ENCODE results near the gene ACSS1. TPM values are rescaled to one million over a fixed set of nuclear protein-coding genes. Genes with fewer than 3 reads are reported as not detected.

ACSS1 gene
- total and polyA plus RNA-seq, 2 of the 8 experiments (the other 6 are each of a cell fraction or from before 2014, with no cell fraction given): 2.6 to 3.4 TPM

DNA sequence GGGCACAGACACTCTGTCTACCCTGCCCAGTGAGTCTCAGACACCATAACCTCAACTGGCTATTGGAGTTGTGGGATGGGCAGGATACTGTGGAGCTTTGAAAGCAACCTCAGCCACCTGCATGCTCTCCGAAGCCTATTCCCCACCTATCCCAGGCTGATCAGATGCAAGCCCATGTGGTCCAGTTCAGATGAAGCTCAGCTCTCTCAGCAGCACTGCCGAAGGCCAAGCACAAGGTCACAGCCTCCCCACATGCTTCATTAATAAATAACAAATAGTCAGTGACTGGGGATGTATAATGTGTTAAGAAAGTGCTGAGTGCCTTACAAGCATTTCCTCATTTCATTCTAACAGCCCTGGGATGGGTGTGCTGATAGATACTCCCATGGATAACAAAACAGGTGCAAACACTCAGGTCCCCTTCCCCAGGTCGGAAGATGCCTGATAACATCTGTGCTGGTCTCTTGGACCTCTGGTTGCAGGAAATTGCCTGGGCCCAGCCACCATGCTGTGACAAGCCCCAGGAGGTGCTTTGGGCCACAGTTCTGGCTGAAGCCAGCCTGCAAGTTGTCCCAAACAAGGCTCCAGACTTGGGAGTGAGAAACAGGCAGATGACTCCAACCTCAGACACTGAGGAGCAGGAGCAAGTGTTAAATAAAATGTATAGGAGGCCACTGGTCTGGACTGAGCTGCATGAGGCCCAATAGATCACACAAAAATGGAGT is 3.7 kb downstream of the ACSS1 start:
- no peak overlapping the region for H4K91ac ChIP-seq (replicated peaks; ENCODE audit: insufficient read length, low read length)
- ChIA-PET CTCF (ENCODE audit: partially characterized antibody) (interaction anchor here (0.8 to 3.2 kb wide), 3 partner anchors 11 to 137 kb away, joined by 3 to 10 read pairs (median 3); no protein-coding TSS in a partner anchor), POLR2A (ENCODE audit: partially characterized antibody) (no interaction called here)
- no peak overlapping the region for H3K18ac ChIP-seq (ENCODE audit: extremely low read depth, low read length)
- H3K4me1 ChIP-seq (replicated peaks in 1 of 4; ENCODE audit: control insufficient read depth in 3 of 4, insufficient read depth in 4 of 4, low read length in 3 of 4): peaks cover 5 to 13% (median 7%) of the 10 kb centered on the region in 4 experiments
- no peak overlapping the region for H3K27ac ChIP-seq (ENCODE audit: low read depth, low read length)
- H3K14ac ChIP-seq (ENCODE audit: insufficient read length): no peak overlapping the region
- H2BK15ac ChIP-seq (ENCODE audit: low read length): 0 out of 2 replicates have a peak overlapping the region, but pooled peaks have one; percentile 12
- no peak overlapping the region for H2BK20ac ChIP-seq (ENCODE audit: low read length)
- no peaks in the 10 kb centered on the region for H3K36me3 ChIP-seq (ENCODE audit: control insufficient read depth in 2 of 4, insufficient read depth in 4 of 4, low read length in 3 of 4)
- H3K23ac ChIP-seq (ENCODE audit: insufficient read length): no peak overlapping the region
- DNase-seq (ENCODE audit: low read depth in 1 of 2, low spot score in 2 of 2): no peak
- no peak overlapping the region for H3K9ac ChIP-seq (replicated peaks in 1 of 4; ENCODE audit: extremely low read depth in 1 of 4, low read depth in 3 of 4, low read length in 3 of 4)
- peaks cover 13% of the 10 kb centered on the region; the same call in 1 of the 2 replicates for H3K23me2 ChIP-seq (ENCODE audit: low read depth, low read length)
- H3K4me2 ChIP-seq (ENCODE audit: insufficient read depth in 1 of 2, low read depth in 2 of 2, low read length in 2 of 2): no peak overlapping the region
- no peak overlapping the region for H2BK12ac ChIP-seq (ENCODE audit: low read depth, low read length)
- no peaks in the 10 kb centered on the region for H4K20me1 ChIP-seq (replicated peaks in 1 of 2; ENCODE audit: control insufficient read depth in 1 of 2, insufficient read depth in 2 of 2, low read length in 2 of 2)
- no peak overlapping the region for H2AK5ac ChIP-seq (ENCODE audit: low read depth, low read length)
- peaks cover 21 to 43% (median 38%) of the 10 kb centered on the region in 4 experiments for H3K27me3 ChIP-seq (replicated peaks in 1 of 4; ENCODE audit: control insufficient read depth in 3 of 4, extremely low read depth in 1 of 4, insufficient read depth in 3 of 4, low read length in 3 of 4)
- H4K5ac ChIP-seq (ENCODE audit: insufficient read length, low read depth, low read length): no peak overlapping the region
- H3K79me1 ChIP-seq (ENCODE audit: low read depth, low read length): no peaks in the 10 kb centered on the region
- no peak overlapping the region for H2BK120ac ChIP-seq (replicated peaks; ENCODE audit: low read depth, low read length)
- no peak overlapping the region for H3K56ac ChIP-seq (replicated peaks; ENCODE audit: insufficient read length, low read depth, low read length)
- no peak overlapping the region for H3K4me3 ChIP-seq (ENCODE audit: extremely low read depth in 1 of 4, insufficient read depth in 2 of 4, low read depth in 3 of 4, low read length in 4 of 4)
- H4K8ac ChIP-seq (ENCODE audit: extremely low read depth, insufficient read depth, low read length): no peak overlapping the region
- H2AFZ ChIP-seq (ENCODE audit: low read length): no peak overlapping the region
- FAIRE-seq: no peak
- no peak overlapping the region for H3K4ac ChIP-seq (replicated peaks; ENCODE audit: insufficient read length, low read depth, low read length)
- WGBS, 2 experiments (ENCODE audit: extremely low coverage in 1 of 2, insufficient coverage in 1 of 2, insufficient read length in 1 of 2, insufficient replicate concordance in 2 of 2, low coverage in 1 of 2, low lambda C conversion rate in 2 of 2, missing lambda C conversion rate in 1 of 2): 93% methylated on average over 3 of the region's 3 CpGs; no CpG with 5 or more reads in 1 of the 2 experiments
- no peak overlapping the region for H2BK5ac ChIP-seq (ENCODE audit: low read depth, low read length)
- H3K9me3 ChIP-seq (ENCODE audit: insufficient read depth in 2 of 2, low read depth in 1 of 2, low read length in 1 of 2): no peaks in the 10 kb centered on the region; a peak in 1 of 4 replicates
- no peaks in the 10 kb centered on the region for H3K79me2 ChIP-seq (ENCODE audit: control insufficient read depth in 1 of 2, insufficient read depth in 2 of 2, low read length in 2 of 2)
- no peak for TF ChIP-seq RXRA (IDR thresholded peaks at IDR 0.05; ENCODE audit: insufficient read depth, low read depth, low read length)
- no peak for TF ChIP-seq SP1 (IDR thresholded peaks at IDR 0.05; ENCODE audit: low read depth, low read length)
- TF ChIP-seq, protein P1, sequence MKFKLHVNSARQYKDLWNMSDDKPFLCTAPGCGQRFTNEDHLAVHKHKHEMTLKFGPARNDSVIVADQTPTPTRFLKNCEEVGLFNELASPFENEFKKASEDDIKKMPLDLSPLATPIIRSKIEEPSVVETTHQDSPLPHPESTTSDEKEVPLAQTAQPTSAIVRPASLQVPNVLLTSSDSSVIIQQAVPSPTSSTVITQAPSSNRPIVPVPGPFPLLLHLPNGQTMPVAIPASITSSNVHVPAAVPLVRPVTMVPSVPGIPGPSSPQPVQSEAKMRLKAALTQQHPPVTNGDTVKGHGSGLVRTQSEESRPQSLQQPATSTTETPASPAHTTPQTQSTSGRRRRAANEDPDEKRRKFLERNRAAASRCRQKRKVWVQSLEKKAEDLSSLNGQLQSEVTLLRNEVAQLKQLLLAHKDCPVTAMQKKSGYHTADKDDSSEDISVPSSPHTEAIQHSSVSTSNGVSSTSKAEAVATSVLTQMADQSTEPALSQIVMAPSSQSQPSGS (IDR thresholded peaks at IDR 0.05; ENCODE audit: low read length): no peak
- TF ChIP-seq CHD2 (IDR thresholded peaks at IDR 0.05; ENCODE audit: low read length): no peak
- TF ChIP-seq, protein P2, sequence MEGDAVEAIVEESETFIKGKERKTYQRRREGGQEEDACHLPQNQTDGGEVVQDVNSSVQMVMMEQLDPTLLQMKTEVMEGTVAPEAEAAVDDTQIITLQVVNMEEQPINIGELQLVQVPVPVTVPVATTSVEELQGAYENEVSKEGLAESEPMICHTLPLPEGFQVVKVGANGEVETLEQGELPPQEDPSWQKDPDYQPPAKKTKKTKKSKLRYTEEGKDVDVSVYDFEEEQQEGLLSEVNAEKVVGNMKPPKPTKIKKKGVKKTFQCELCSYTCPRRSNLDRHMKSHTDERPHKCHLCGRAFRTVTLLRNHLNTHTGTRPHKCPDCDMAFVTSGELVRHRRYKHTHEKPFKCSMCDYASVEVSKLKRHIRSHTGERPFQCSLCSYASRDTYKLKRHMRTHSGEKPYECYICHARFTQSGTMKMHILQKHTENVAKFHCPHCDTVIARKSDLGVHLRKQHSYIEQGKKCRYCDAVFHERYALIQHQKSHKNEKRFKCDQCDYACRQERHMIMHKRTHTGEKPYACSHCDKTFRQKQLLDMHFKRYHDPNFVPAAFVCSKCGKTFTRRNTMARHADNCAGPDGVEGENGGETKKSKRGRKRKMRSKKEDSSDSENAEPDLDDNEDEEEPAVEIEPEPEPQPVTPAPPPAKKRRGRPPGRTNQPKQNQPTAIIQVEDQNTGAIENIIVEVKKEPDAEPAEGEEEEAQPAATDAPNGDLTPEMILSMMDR (IDR thresholded peaks at IDR 0.05; ENCODE audit: control extremely low read depth in 1 of 3, insufficient read depth in 1 of 3, low read depth in 1 of 3, low read length in 3 of 3): no peak
- TF ChIP-seq SAP30 (IDR thresholded peaks at IDR 0.05; ENCODE audit: insufficient read depth, insufficient replicate concordance, low read length): no peak
- no peak for TF ChIP-seq TAF1 (IDR thresholded peaks at IDR 0.05; ENCODE audit: low read depth, low read length)
- TF ChIP-seq FOSL1 (IDR thresholded peaks at IDR 0.05; ENCODE audit: insufficient read depth, low read depth, low read length): no peak
